ENCODE results near the gene POLR3B. TPM values are rescaled to one million over a fixed set of nuclear protein-coding genes. Genes with fewer than 3 reads are reported as not detected.

POLR3B gene
- polyA plus RNA-seq, 1 experiment: 14.1 TPM

DNA sequence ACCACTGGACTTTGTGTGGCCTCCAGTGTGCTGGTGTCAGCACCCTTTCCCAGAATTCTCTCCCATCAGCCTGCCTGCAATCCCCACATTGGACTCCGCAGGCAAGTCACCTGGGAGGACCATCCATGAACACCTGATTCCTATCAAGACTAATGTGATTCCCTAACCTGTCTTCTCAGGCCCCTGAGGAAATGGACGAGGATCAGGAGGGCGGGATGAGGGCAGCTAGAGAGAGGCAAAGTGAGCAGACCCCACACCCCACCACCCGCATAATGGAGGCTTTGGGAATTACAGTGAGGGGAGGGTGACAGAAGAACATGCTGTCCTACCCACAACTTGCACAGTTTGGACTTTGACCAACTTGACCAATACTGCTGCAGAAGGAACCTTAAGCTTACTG, 164.4 kb downstream of the POLR3B start:
- no peak for DNase-seq (ENCODE audit: low read depth, low spot score)
- Histone ChIP-seq H3K4me3 (ENCODE audit: low read depth, low read length) (no peak overlapping the region), H3K9me3 (ENCODE audit: control insufficient read depth, insufficient read depth, low read length) (no peaks in the 10 kb centered on the region), H3K27me3 (ENCODE audit: control insufficient read depth, insufficient read depth, low read length) (no peaks in the 10 kb centered on the region), H3K27ac (ENCODE audit: low read depth, low read length) (no peak overlapping the region)
- TF ChIP-seq, protein P1, sequence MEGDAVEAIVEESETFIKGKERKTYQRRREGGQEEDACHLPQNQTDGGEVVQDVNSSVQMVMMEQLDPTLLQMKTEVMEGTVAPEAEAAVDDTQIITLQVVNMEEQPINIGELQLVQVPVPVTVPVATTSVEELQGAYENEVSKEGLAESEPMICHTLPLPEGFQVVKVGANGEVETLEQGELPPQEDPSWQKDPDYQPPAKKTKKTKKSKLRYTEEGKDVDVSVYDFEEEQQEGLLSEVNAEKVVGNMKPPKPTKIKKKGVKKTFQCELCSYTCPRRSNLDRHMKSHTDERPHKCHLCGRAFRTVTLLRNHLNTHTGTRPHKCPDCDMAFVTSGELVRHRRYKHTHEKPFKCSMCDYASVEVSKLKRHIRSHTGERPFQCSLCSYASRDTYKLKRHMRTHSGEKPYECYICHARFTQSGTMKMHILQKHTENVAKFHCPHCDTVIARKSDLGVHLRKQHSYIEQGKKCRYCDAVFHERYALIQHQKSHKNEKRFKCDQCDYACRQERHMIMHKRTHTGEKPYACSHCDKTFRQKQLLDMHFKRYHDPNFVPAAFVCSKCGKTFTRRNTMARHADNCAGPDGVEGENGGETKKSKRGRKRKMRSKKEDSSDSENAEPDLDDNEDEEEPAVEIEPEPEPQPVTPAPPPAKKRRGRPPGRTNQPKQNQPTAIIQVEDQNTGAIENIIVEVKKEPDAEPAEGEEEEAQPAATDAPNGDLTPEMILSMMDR (IDR thresholded peaks at IDR 0.05; ENCODE audit: low read depth, low read length): no peak
- POLR2A ChIA-PET: no interaction called here
- CTCF ChIA-PET: no interaction called here

DNA sequence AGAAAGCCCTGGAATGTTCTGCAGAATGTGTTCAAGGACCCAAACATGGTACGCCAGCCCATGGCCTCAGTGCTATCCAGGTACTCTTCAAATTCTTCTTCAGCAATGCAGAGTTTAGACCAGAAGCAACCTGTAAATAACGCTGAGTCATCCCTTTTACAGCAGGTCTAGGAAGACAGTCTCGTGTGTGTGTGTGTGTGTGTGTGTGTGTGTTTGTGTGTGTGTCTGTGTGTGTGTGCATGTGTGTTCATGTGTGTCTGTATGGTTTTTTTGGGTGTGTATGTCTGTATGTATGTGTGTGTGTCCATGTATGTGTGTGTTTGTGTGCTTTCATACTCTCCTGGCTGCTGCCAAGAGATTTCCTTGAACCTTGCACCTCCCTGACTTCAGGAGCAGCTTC, 165.2 kb downstream of the POLR3B start:
- CTCF ChIA-PET: interaction anchor here (0.6 kb wide), 1 partner anchor 319 kb away, joined by 3 read pairs; no protein-coding TSS in a partner anchor
- Histone ChIP-seq H3K4me3 (ENCODE audit: low read depth, low read length) (no peak overlapping the region), H3K27ac (ENCODE audit: low read depth, low read length) (no peak overlapping the region), H3K9me3 (ENCODE audit: control insufficient read depth, insufficient read depth, low read length) (no peaks in the 10 kb centered on the region), H3K27me3 (ENCODE audit: control insufficient read depth, insufficient read depth, low read length) (no peaks in the 10 kb centered on the region)
- TF ChIP-seq, protein P1 (IDR thresholded peaks at IDR 0.05; ENCODE audit: low read depth, low read length): no peak
- POLR2A ChIA-PET: no interaction called here
- DNase-seq (ENCODE audit: low read depth, low spot score): no peak

DNA sequence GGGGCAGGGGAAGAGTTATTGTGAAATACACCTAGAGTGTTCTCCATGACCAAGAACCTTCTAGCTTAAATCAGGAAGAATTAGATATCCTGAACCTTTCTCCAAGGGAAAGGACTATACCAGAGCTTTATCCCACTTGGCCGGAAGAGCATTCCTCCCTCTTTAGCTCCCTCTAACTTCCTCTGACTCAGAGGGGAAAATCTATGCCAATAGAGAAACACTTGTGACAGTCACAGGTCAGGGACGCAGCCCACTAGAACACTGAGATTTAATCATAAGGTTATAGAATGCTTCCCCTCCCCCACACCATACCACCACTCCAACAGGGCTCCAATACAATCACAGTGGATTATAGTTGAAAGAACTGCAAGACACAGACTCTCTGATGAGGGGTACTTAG, 169.8 kb downstream of the POLR3B start:
- no peaks in the 10 kb centered on the region for H3K9me3 ChIP-seq (ENCODE audit: control insufficient read depth, insufficient read depth, low read length)
- H3K4me3 ChIP-seq (ENCODE audit: low read depth, low read length): no peak overlapping the region
- POLR2A ChIA-PET: no interaction called here
- no peak overlapping the region for H3K27ac ChIP-seq (ENCODE audit: low read depth, low read length)
- CTCF ChIA-PET: no interaction called here
- TF ChIP-seq, protein P1 (IDR thresholded peaks at IDR 0.05; ENCODE audit: low read depth, low read length): no peak
- no peak for DNase-seq (ENCODE audit: low read depth, low spot score)
- H3K27me3 ChIP-seq (ENCODE audit: control insufficient read depth, insufficient read depth, low read length): peaks cover 4% of the 10 kb centered on the region

DNA sequence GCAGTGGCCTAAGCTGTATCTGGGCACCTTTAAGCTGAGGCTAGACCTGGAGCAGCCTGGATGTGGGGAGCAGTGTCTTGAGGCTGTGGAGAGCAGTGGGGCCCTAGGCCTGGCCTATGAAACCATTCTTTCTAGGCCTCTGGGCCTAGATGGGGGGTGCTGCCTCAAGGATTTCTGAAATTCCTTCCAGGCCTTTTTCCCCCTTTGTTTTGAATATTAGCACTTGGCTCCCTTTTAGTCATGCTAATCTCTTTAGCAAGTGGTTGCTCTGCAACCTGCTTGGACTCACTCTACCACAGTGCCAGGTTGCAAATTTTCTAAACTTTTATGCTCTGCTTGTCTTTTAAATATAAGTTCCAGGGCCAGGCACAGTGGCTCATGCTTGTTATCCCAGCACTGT, 183.7 kb downstream of the POLR3B start:
- Histone ChIP-seq H3K4me3 (ENCODE audit: low read depth, low read length) (no peak overlapping the region), H3K27me3 (ENCODE audit: control insufficient read depth, insufficient read depth, low read length) (no peaks in the 10 kb centered on the region), H3K27ac (ENCODE audit: low read depth, low read length) (no peak overlapping the region), H3K9me3 (ENCODE audit: control insufficient read depth, insufficient read depth, low read length) (no peaks in the 10 kb centered on the region)
- no peak for DNase-seq (ENCODE audit: low read depth, low spot score)
- POLR2A ChIA-PET: no interaction called here
- CTCF ChIA-PET: no interaction called here
- TF ChIP-seq, protein P1 (IDR thresholded peaks at IDR 0.05; ENCODE audit: low read depth, low read length): no peak

DNA sequence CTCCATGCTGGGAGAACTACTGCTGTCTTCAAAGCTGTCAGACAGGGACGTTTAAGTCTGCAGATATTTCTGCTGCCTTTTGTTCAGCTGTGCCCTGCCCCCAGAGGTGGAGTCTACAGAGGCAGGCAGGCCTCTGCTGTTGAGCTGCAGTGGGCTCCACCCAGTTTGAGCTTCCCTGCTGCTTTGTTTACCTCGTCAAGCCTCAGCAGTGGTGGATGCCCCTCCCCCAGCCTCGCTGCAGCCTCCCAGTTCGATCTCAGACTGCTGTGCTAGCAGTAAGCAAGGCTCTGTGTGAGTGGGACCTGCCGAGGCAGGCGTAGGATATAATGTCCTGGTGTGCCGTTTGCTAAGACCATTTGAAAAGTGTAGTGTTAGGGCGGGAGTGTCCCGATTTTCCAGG, 193.9 kb downstream of the POLR3B start:
- TF ChIP-seq, protein P1 (IDR thresholded peaks at IDR 0.05; ENCODE audit: low read depth, low read length): no peak
- no peak for DNase-seq (ENCODE audit: low read depth, low spot score)
- Histone ChIP-seq H3K4me3 (ENCODE audit: low read depth, low read length) (no peak overlapping the region), H3K9me3 (ENCODE audit: control insufficient read depth, insufficient read depth, low read length) (0 out of 2 replicates have a peak, but pooled peaks cover 3% of the 10 kb centered on the region), H3K27ac (ENCODE audit: low read depth, low read length) (no peak overlapping the region), H3K27me3 (ENCODE audit: control insufficient read depth, insufficient read depth, low read length) (no peaks in the 10 kb centered on the region)
- ChIA-PET POLR2A (no interaction called here), CTCF (no interaction called here)

Data from AG04450 (cell line).